HEK293 (cell line): Measurements from ENCODE around the gene DISC1.

Experiments used
- CTCF ChIA-PET: fragments of 350-600 bp; formaldehyde crosslinking; extraction: SDS; loops from one replicate; lab custom pipeline; 2021; ENCODE audit warnings: antibody characterized with exemption; lab: Yijun Ruan, JAX
- POLR2A ChIA-PET: fragments of 300-600 bp; formaldehyde crosslinking; extraction: SDS; loops from one replicate; lab custom pipeline; 2020; ENCODE audit warnings: antibody characterized with exemption, inconsistent platforms; lab: Yijun Ruan, JAX
- H3K27ac ChIP-seq: fragments of 200-500 bp; sonication (Bioruptor generic); 2 replicates; pipeline ENCODE4 v1.5.1; 2014; ENCODE audit warnings: low read depth, low read length, control low read depth, inconsistent platforms; ENCODE audit errors: extremely low read depth
- H3K36me3 ChIP-seq, 2 experiments: fragments of 200-500 bp in 1 of 2; sonication (Bioruptor generic) in 1 of 2; 1 replicate in 1 of 2; 2 replicates in 1 of 2; pipeline ENCODE4 v1.5.1; 2014 to 2017; ENCODE audit warnings: inconsistent platforms in 2 of 2, low read length in 2 of 2; ENCODE audit not compliant: control insufficient read depth in 2 of 2, insufficient read depth in 1 of 2
- H3K4me1 ChIP-seq: fragments of 200-500 bp; sonication (Bioruptor generic); 2 replicates; pipeline ENCODE4 v1.5.1; 2014; ENCODE audit warnings: mild to moderate bottlenecking, low read length, inconsistent platforms; ENCODE audit not compliant: control insufficient read depth, insufficient read depth
- H3K4me3 ChIP-seq: 2 replicates; pipeline ENCODE4 v1.5.1; 2011; ENCODE audit warnings: low read depth, mild to moderate bottlenecking, control low read depth, low read length, moderate library complexity
- H3K9me3 ChIP-seq: fragments of 200-500 bp; sonication (Bioruptor generic); 2 replicates; pipeline ENCODE4 v1.5.1; 2014; ENCODE audit warnings: low read depth, low read length, inconsistent platforms; ENCODE audit not compliant: control insufficient read depth, insufficient read depth
- GLIS2 ChIP-seq: fragments of 450-650 bp; formaldehyde crosslinking; IDR thresholded peaks from 2 replicates; pipeline ENCODE4 v1.5.1; 2016; ENCODE audit warnings: missing biosample characterization, missing genetic modification characterization
- ZFP3 ChIP-seq: fragments of 450-650 bp; formaldehyde crosslinking; IDR thresholded peaks from 2 replicates; pipeline ENCODE4 v1.5.1; 2016; ENCODE audit warnings: low read depth, missing biosample characterization, missing genetic modification characterization
- ZFP37 ChIP-seq: fragments of 450-650 bp; formaldehyde crosslinking; IDR thresholded peaks from 2 replicates; pipeline ENCODE4 v1.5.1; 2016; ENCODE audit warnings: missing biosample characterization, missing genetic modification characterization
- ZNF184 ChIP-seq: fragments of 450-650 bp; IDR thresholded peaks from 2 replicates; pipeline ENCODE4 v1.5.1; 2018; ENCODE audit warnings: missing biosample characterization, mild to moderate bottlenecking, missing genetic modification characterization
- ZNF274 ChIP-seq, 2 experiments: fragments of 200-500 bp in 1 of 2; fragments of 450-650 bp in 1 of 2; sonication (Bioruptor generic) in 1 of 2; formaldehyde crosslinking in 1 of 2; IDR thresholded peaks; 2 replicates each; pipeline versions ENCODE4 v1.5.1 to v1.6.1; 2014 to 2016; ENCODE audit warnings: borderline replicate concordance in 1 of 2, inconsistent platforms in 1 of 2, low read length in 1 of 2, missing biosample characterization in 1 of 2, missing genetic modification characterization in 1 of 2
- ZNF555 ChIP-seq: fragments of 450-650 bp; formaldehyde crosslinking; conservative IDR thresholded peaks from 2 replicates; pipeline ENCODE4 v1.5.1; 2017; ENCODE audit warnings: missing biosample characterization, mild to moderate bottlenecking, missing genetic modification characterization, inconsistent platforms
- ZNF626 ChIP-seq: fragments of 450-650 bp; sonication (Bioruptor Pico); formaldehyde crosslinking; IDR thresholded peaks from 2 replicates; pipeline ENCODE4 v1.5.1; 2018; ENCODE audit warnings: missing biosample characterization, missing genetic modification characterization, inconsistent platforms
- ZNF776 ChIP-seq: fragments of 450-650 bp; formaldehyde crosslinking; IDR thresholded peaks from 2 replicates; pipeline ENCODE4 v1.5.0; 2017; ENCODE audit warnings: missing biosample characterization, missing genetic modification characterization, borderline replicate concordance
- TF ChIP-seq, protein P1 (sequence below): fragments of 450-650 bp; formaldehyde crosslinking; IDR thresholded peaks from 2 replicates; pipeline ENCODE4 v1.5.1; 2016; ENCODE audit warnings: missing biosample characterization, missing genetic modification characterization
- TF ChIP-seq, protein P2 (sequence below): sonication (generic); formaldehyde crosslinking; IDR thresholded peaks from 2 replicates; pipeline ENCODE4 v1.8.1; 2022; ENCODE audit warnings: mild to moderate bottlenecking, moderate library complexity, missing genetic modification reagents
- TF ChIP-seq, protein P3 (sequence below): fragments of 450-650 bp; formaldehyde crosslinking; IDR thresholded peaks from 2 replicates; pipeline ENCODE4 v1.5.1; 2017; ENCODE audit warnings: missing biosample characterization, mild to moderate bottlenecking, missing genetic modification characterization, moderate library complexity
- TF ChIP-seq, protein P4 (sequence below): fragments of 450-650 bp; IDR thresholded peaks from 2 replicates; pipeline ENCODE4 v1.5.1; 2018; ENCODE audit warnings: missing biosample characterization, missing genetic modification characterization
- TF ChIP-seq, protein P5 (sequence below): fragments of 450-650 bp; formaldehyde crosslinking; optimal IDR thresholded peaks from 2 replicates; pipeline ENCODE3; 2016; ENCODE audit warnings: missing biosample characterization, mild to moderate bottlenecking, missing genetic modification characterization

Gene DISC1

DNA sequence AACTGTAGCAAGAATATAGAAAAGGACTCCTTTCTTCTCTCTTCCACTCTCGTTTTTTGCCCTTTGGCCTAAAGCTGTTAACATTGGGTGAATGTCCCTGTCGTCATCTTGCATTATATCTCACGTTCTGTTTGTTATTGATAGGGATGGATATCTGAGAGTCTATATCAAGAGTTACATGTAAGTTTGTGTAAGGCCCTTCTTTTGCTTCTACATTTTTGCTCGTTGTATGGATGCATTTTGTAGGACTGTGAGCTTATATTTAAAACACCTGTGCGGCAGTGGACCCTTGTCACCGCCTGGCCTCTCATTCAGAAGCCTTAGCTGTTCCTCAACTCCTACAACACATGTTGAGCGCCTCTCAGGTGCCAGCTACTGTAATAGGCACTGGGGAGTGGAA is 211.9 kb downstream of the DISC1 start:
- CTCF ChIA-PET: interaction anchor here (0.6 to 1.2 kb wide), 3 partner anchors 28 to 92 kb away, joined by 3 read pairs; no protein-coding TSS in a partner anchor
- H3K27ac ChIP-seq: no peak overlapping the region
- TF ChIP-seq, protein P1, sequence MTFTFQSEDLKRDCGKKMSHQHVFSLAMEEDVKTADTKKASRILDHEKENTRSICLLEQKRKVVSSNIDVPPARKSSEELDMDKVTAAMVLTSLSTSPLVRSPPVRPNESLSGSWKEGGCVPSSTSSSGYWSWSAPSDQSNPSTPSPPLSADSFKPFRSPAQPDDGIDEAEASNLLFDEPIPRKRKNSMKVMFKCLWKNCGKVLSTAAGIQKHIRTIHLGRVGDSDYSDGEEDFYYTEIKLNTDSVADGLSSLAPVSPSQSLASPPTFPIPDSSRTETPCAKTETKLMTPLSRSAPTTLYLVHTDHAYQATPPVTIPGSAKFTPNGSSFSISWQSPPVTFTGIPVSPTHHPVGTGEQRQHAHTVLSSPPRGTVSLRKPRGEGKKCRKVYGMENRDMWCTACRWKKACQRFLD (tag by site-specific recombination): no peak
- TF ChIP-seq ZFP37 (tag by site-specific recombination): no peak
- TF ChIP-seq, protein P2, sequence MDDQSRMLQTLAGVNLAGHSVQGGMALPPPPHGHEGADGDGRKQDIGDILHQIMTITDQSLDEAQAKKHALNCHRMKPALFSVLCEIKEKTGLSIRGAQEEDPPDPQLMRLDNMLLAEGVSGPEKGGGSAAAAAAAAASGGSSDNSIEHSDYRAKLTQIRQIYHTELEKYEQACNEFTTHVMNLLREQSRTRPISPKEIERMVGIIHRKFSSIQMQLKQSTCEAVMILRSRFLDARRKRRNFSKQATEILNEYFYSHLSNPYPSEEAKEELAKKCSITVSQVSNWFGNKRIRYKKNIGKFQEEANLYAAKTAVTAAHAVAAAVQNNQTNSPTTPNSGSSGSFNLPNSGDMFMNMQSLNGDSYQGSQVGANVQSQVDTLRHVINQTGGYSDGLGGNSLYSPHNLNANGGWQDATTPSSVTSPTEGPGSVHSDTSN (CRISPR knock-in tag): no peak
- TF ChIP-seq ZNF274 (IDR thresholded peaks at IDR 0.05; ENCODE audit: low read length): no peak
- TF ChIP-seq ZNF274 (tag by site-specific recombination; IDR thresholded peaks at IDR 0.05; ENCODE audit: borderline replicate concordance): no peak
- TF ChIP-seq, protein P3, sequence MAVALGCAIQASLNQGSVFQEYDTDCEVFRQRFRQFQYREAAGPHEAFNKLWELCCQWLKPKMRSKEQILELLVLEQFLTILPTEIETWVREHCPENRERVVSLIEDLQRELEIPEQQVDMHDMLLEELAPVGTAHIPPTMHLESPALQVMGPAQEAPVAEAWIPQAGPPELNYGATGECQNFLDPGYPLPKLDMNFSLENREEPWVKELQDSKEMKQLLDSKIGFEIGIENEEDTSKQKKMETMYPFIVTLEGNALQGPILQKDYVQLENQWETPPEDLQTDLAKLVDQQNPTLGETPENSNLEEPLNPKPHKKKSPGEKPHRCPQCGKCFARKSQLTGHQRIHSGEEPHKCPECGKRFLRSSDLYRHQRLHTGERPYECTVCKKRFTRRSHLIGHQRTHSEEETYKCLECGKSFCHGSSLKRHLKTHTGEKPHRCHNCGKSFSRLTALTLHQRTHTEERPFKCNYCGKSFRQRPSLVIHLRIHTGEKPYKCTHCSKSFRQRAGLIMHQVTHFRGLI: no peak
- TF ChIP-seq, protein P4, sequence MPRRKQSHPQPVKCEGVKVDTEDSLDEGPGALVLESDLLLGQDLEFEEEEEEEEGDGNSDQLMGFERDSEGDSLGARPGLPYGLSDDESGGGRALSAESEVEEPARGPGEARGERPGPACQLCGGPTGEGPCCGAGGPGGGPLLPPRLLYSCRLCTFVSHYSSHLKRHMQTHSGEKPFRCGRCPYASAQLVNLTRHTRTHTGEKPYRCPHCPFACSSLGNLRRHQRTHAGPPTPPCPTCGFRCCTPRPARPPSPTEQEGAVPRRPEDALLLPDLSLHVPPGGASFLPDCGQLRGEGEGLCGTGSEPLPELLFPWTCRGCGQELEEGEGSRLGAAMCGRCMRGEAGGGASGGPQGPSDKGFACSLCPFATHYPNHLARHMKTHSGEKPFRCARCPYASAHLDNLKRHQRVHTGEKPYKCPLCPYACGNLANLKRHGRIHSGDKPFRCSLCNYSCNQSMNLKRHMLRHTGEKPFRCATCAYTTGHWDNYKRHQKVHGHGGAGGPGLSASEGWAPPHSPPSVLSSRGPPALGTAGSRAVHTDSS (tag by site-specific recombination): no peak
- TF ChIP-seq ZNF184 (tag by site-specific recombination): no peak
- no peak for TF ChIP-seq ZNF776 (tag by site-specific recombination)
- TF ChIP-seq ZFP3 (tag by site-specific recombination): no peak
- no peaks in the 10 kb centered on the region for H3K9me3 ChIP-seq
- POLR2A ChIA-PET: no interaction called here
- H3K4me3 ChIP-seq: no peak overlapping the region
- H3K36me3 ChIP-seq: no peaks in the 10 kb centered on the region
- H3K4me1 ChIP-seq: no peaks in the 10 kb centered on the region

DNA sequence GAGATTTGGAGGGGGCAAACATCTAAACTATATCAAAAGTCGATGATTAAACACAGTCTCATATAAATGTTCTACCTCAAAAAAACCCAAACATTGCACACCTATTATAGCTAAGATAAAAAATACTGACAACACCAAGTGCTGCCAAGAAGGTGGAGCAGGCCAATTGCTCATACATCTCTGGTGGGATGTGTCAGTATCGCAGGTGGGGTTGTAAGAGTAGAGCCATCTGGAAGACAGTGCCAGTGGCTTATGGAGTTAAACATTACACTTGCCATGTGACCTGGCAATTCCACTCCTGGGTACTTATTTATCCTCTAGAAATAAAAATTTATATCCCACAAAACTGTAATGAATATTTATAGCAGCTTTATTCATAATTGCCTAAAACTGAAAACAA is 213.4 kb downstream of the DISC1 start:
- H3K4me1 ChIP-seq: no peaks in the 10 kb centered on the region
- H3K27ac ChIP-seq: no peak overlapping the region
- CTCF ChIA-PET: interaction anchor here (1.3 kb wide), 1 partner anchor 27 kb away, joined by 5 read pairs; no protein-coding TSS in a partner anchor
- H3K9me3 ChIP-seq: no peaks in the 10 kb centered on the region
- TF ChIP-seq GLIS2 (no peak), ZNF626 (tag by site-specific recombination) (no peak), ZNF555 (tag by site-specific recombination) (no peak)
- TF ChIP-seq, protein P5, sequence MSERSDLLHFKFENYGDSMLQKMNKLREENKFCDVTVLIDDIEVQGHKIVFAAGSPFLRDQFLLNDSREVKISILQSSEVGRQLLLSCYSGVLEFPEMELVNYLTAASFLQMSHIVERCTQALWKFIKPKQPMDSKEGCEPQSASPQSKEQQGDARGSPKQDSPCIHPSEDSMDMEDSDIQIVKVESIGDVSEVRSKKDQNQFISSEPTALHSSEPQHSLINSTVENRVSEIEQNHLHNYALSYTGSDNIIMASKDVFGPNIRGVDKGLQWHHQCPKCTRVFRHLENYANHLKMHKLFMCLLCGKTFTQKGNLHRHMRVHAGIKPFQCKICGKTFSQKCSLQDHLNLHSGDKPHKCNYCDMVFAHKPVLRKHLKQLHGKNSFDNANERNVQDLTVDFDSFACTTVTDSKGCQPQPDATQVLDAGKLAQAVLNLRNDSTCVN (tag by site-specific recombination): no peak
- POLR2A ChIA-PET: no interaction called here
- no peak overlapping the region for H3K4me3 ChIP-seq
- no peaks in the 10 kb centered on the region for H3K36me3 ChIP-seq
